ENCODE data around the gene PPEF1. TPM values are rescaled to one million over a fixed set of nuclear protein-coding genes. Genes with fewer than 3 reads are reported as not detected.

PPEF1 gene
- total and polyA plus RNA-seq, 2 of the 8 experiments (the other 6 are each of a cell fraction or from before 2014, with no cell fraction given) = 0.08 to 0.30 TPM

GRCh38 chrX:18874560-18875255 lies 167.3 kb downstream of the PPEF1 start (continued):
- TF ChIP-seq ZNF274 (IDR thresholded peaks at IDR 0.05; ENCODE audit: borderline replicate concordance, extremely low read depth, low read length) (no peak), RXRA (IDR thresholded peaks at IDR 0.05; ENCODE audit: insufficient read depth, low read depth, low read length) (no peak), ATF2 (IDR thresholded peaks at IDR 0.05; ENCODE audit: low read length) (no peak), USF2 (IDR thresholded peaks at IDR 0.05; ENCODE audit: low read length) (no peak), SIX5 (IDR thresholded peaks at IDR 0.05; ENCODE audit: low read depth, low read length) (no peak), TCF12 (IDR thresholded peaks at IDR 0.05; ENCODE audit: low read depth, low read length) (no peak)

All from H1 (cell line).